H1 (cell line): Measurements from ENCODE around the gene PHC2. TPM values are rescaled to one million over a fixed set of nuclear protein-coding genes. Genes with fewer than 3 reads are reported as not detected.

Experiments used
- CTCF ChIA-PET: fragments of 300-600 bp; sonication (Branson Sonifier 250); formaldehyde crosslinking; loops from one replicate; lab custom pipeline; 2021; ENCODE audit not compliant: partially characterized antibody; lab: Charles Lee
- POLR2A ChIA-PET: fragments of 300-600 bp; sonication (Branson Sonifier 250); formaldehyde crosslinking; loops from one replicate; lab custom pipeline; 2021; ENCODE audit warnings: inconsistent platforms; ENCODE audit not compliant: partially characterized antibody; lab: Charles Lee
- DNase-seq, 2 experiments: peaks; one replicate each; pipeline versions ENCODE4 v3.0.0 to v3.0.0-alpha.2; 2010 to 2022; ENCODE audit warnings: low spot score in 2 of 2, low read depth in 1 of 2, mixed read lengths in 1 of 2
- FAIRE-seq: peaks from 2 replicates; lab custom pipeline; 2011; peaks lifted over from hg19 to GRCh38; lab: Jason Lieb, UNC
- H2AFZ ChIP-seq: 2 replicates; pipeline ENCODE4 v1.8.1; 2012; ENCODE audit warnings: low read length, inconsistent platforms
- H2AK5ac ChIP-seq: 2 replicates; pipeline ENCODE4 v1.6.1; 2013; ENCODE audit warnings: low read depth, low read length
- H2BK120ac ChIP-seq: replicated peaks from 2 replicates; pipeline ENCODE3; 2013; ENCODE audit warnings: low read depth, low read length, inconsistent platforms
- H2BK12ac ChIP-seq: 2 replicates; pipeline ENCODE4 v1.6.1; 2013; ENCODE audit warnings: low read depth, low read length
- H2BK15ac ChIP-seq: 2 replicates; pipeline ENCODE4 v1.6.1; 2013; ENCODE audit warnings: low read length
- H2BK20ac ChIP-seq: 2 replicates; pipeline ENCODE4 v1.6.1; 2013; ENCODE audit warnings: low read length
- H2BK5ac ChIP-seq: 2 replicates; pipeline ENCODE4 v1.6.1; 2013; ENCODE audit warnings: low read depth, low read length
- H3K14ac ChIP-seq: 2 replicates; pipeline ENCODE4 v1.6.1; 2013; ENCODE audit warnings: inconsistent platforms; ENCODE audit not compliant: insufficient read length
- H3K18ac ChIP-seq: 2 replicates; pipeline ENCODE4 v1.6.1; 2013; ENCODE audit warnings: low read length; ENCODE audit errors: extremely low read depth
- H3K23ac ChIP-seq: 2 replicates; pipeline ENCODE4 v1.6.1; 2013; ENCODE audit warnings: inconsistent platforms; ENCODE audit not compliant: insufficient read length
- H3K23me2 ChIP-seq: 2 replicates; pipeline ENCODE4 v1.6.1; 2013; ENCODE audit warnings: low read depth, low read length
- H3K27ac ChIP-seq: 2 replicates; pipeline ENCODE4 v1.6.1; 2011; ENCODE audit warnings: low read depth, low read length, inconsistent platforms
- H3K27me3 ChIP-seq, 4 experiments: replicated peaks in 1 of 4; 1 replicate in 1 of 4; 2 replicates in 3 of 4; pipeline versions ENCODE4 v1.6.1 to v1.8.1; 2011 to 2013; ENCODE audit warnings: low read length in 3 of 4, mild to moderate bottlenecking in 3 of 4, inconsistent platforms in 2 of 4, mixed read lengths in 2 of 4, moderate library complexity in 1 of 4; ENCODE audit not compliant: control insufficient read depth in 3 of 4, insufficient read depth in 3 of 4; ENCODE audit errors: extremely low read depth in 1 of 4
- H3K36me3 ChIP-seq, 4 experiments: 2 replicates each; pipeline versions ENCODE4 v1.6.1 to v1.8.1; 2011 to 2013; ENCODE audit warnings: mild to moderate bottlenecking in 4 of 4, low read length in 3 of 4, moderate library complexity in 2 of 4, control low read depth in 1 of 4, inconsistent platforms in 1 of 4; ENCODE audit not compliant: insufficient read depth in 4 of 4, control insufficient read depth in 2 of 4
- H3K4ac ChIP-seq: replicated peaks from 2 replicates; pipeline ENCODE3; 2013; ENCODE audit warnings: low read length, low read depth, mixed read lengths, inconsistent platforms; ENCODE audit not compliant: insufficient read length
- H3K4me1 ChIP-seq, 4 experiments: replicated peaks in 1 of 4; 1 replicate in 1 of 4; 2 replicates in 3 of 4; pipeline versions ENCODE4 v1.6.1 to v1.8.1; 2011 to 2013; ENCODE audit warnings: low read length in 3 of 4, inconsistent platforms in 2 of 4, mixed read lengths in 1 of 4; ENCODE audit not compliant: insufficient read depth in 4 of 4, control insufficient read depth in 3 of 4
- H3K4me2 ChIP-seq, 2 experiments: 2 replicates each; pipeline versions ENCODE4 v1.6.1 to v1.8.1; 2011 to 2013; ENCODE audit warnings: low read depth in 2 of 2, low read length in 2 of 2, control low read depth in 1 of 2, inconsistent platforms in 1 of 2, mild to moderate bottlenecking in 1 of 2; ENCODE audit not compliant: insufficient read depth in 1 of 2
- H3K4me3 ChIP-seq, 4 experiments: fragments of 200-600, 300-600 bp in 1 of 4; sonication (generic), shearing (Covaris generic), sonication (Bioruptor Twin) in 1 of 4; 2 replicates each; pipeline versions ENCODE4 v1.5.1 to v1.8.1; 2011 to 2016; ENCODE audit warnings: low read length in 4 of 4, low read depth in 3 of 4, control low read depth in 2 of 4, inconsistent platforms in 2 of 4, mild to moderate bottlenecking in 2 of 4, mixed read lengths in 1 of 4, moderate library complexity in 1 of 4; ENCODE audit not compliant: insufficient read depth in 2 of 4; ENCODE audit errors: extremely low read depth in 1 of 4
- H3K56ac ChIP-seq: replicated peaks from 2 replicates; pipeline ENCODE3; 2013; ENCODE audit warnings: low read depth, mild to moderate bottlenecking, mixed read lengths, low read length, inconsistent platforms; ENCODE audit not compliant: insufficient read length
- H3K79me1 ChIP-seq: 2 replicates; pipeline ENCODE4 v1.6.1; 2013; ENCODE audit warnings: low read depth, low read length, control low read depth
- H3K79me2 ChIP-seq, 2 experiments: 2 replicates each; pipeline versions ENCODE4 v1.6.1 to v1.8.1; 2012 to 2013; ENCODE audit warnings: low read length in 2 of 2, mild to moderate bottlenecking in 2 of 2, inconsistent platforms in 1 of 2; ENCODE audit not compliant: insufficient read depth in 2 of 2, control insufficient read depth in 1 of 2
- H3K9ac ChIP-seq, 4 experiments: replicated peaks in 1 of 4; 1 replicate in 1 of 4; 2 replicates in 3 of 4; pipeline versions ENCODE4 v1.6.1 to v1.8.1; 2011 to 2013; ENCODE audit warnings: low read depth in 3 of 4, low read length in 3 of 4, control low read depth in 2 of 4, mild to moderate bottlenecking in 2 of 4, moderate library complexity in 2 of 4, inconsistent platforms in 1 of 4; ENCODE audit errors: extremely low read depth in 1 of 4
- H3K9me3 ChIP-seq, 2 experiments: 2 replicates each; pipeline versions ENCODE4 v1.6.1 to v1.8.1; 2012 to 2013; ENCODE audit warnings: mild to moderate bottlenecking in 2 of 2, moderate library complexity in 2 of 2, control low read depth in 1 of 2, inconsistent platforms in 1 of 2, low read depth in 1 of 2, low read length in 1 of 2, mixed read lengths in 1 of 2; ENCODE audit not compliant: insufficient read depth in 2 of 2
- H4K20me1 ChIP-seq, 2 experiments: replicated peaks in 1 of 2; 2 replicates each; pipeline versions ENCODE3 to v1.8.1; 2011 to 2013; ENCODE audit warnings: inconsistent platforms in 2 of 2, low read length in 2 of 2, mild to moderate bottlenecking in 1 of 2; ENCODE audit not compliant: insufficient read depth in 2 of 2, control insufficient read depth in 1 of 2
- H4K5ac ChIP-seq: 2 replicates; pipeline ENCODE4 v1.6.1; 2013; ENCODE audit warnings: low read length, low read depth, mixed read lengths, inconsistent platforms; ENCODE audit not compliant: insufficient read length
- H4K8ac ChIP-seq: 2 replicates; pipeline ENCODE4 v1.8.0; 2013; ENCODE audit warnings: mild to moderate bottlenecking, moderate library complexity, low read length, inconsistent platforms; ENCODE audit not compliant: insufficient read depth; ENCODE audit errors: extremely low read depth
- H4K91ac ChIP-seq: replicated peaks from 2 replicates; pipeline ENCODE3; 2013; ENCODE audit warnings: low read length, mixed read lengths, inconsistent platforms; ENCODE audit not compliant: insufficient read length
- BACH1 ChIP-seq: IDR thresholded peaks from 2 replicates; pipeline ENCODE4 v1.6.1; 2012; ENCODE audit warnings: low read length, improper control_type of control experiment
- CBX5 ChIP-seq: fragments of 300-800, 300-1000 bp; sonication (generic); IDR thresholded peaks from 2 replicates; pipeline ENCODE4 v1.7.1; 2016; ENCODE audit warnings: antibody characterized with exemption, low read length, low read depth
- CEBPB ChIP-seq: IDR thresholded peaks from 2 replicates; pipeline ENCODE4 v1.6.1; 2012; ENCODE audit warnings: low read depth, low read length
- CREB1 ChIP-seq: IDR thresholded peaks from 2 replicates; pipeline ENCODE4 v1.6.1; 2012; ENCODE audit warnings: inconsistent platforms
- CTBP2 ChIP-seq: IDR thresholded peaks from 2 replicates; pipeline ENCODE4 v1.7.0; 2011; ENCODE audit warnings: borderline replicate concordance, mild to moderate bottlenecking, moderate library complexity, mixed read lengths, low read length; ENCODE audit not compliant: insufficient read depth, insufficient read length
- GABPA ChIP-seq: IDR thresholded peaks from 2 replicates; pipeline ENCODE4 v1.6.1; 2011; ENCODE audit warnings: mild to moderate bottlenecking, low read length, moderate library complexity, borderline replicate concordance; ENCODE audit not compliant: insufficient read depth
- HDAC2 ChIP-seq, 2 experiments: fragments of 300-600 bp in 1 of 2; sonication (generic) in 1 of 2; IDR thresholded peaks; 2 replicates each; pipeline ENCODE4 v1.6.1; 2011 to 2012; ENCODE audit warnings: low read depth in 2 of 2, low read length in 2 of 2, mild to moderate bottlenecking in 2 of 2, moderate library complexity in 2 of 2, borderline replicate concordance in 1 of 2, inconsistent platforms in 1 of 2
- JUND ChIP-seq: IDR thresholded peaks from 2 replicates; pipeline ENCODE4 v1.6.1; 2011; ENCODE audit warnings: mild to moderate bottlenecking, improper control_type of control experiment, low read length
- KDM5A ChIP-seq: fragments of 200-600 bp; IDR thresholded peaks from 2 replicates; pipeline ENCODE4 v1.7.1; 2012; ENCODE audit warnings: mild to moderate bottlenecking, low read length, inconsistent platforms, mixed read lengths
- POLR2A ChIP-seq, 2 experiments: IDR thresholded peaks; 1 replicate in 1 of 2; 2 replicates in 1 of 2; pipeline ENCODE4 v1.6.1; 2011; ENCODE audit warnings: low read depth in 2 of 2, low read length in 2 of 2, mild to moderate bottlenecking in 2 of 2; ENCODE audit errors: control extremely low read depth in 1 of 2
- RNF2 ChIP-seq: fragments of 200-900, 300-1000 bp; sonication (generic); IDR thresholded peaks from 2 replicates; pipeline ENCODE4 v1.7.1; 2016; ENCODE audit warnings: borderline replicate concordance, low read depth, mild to moderate bottlenecking, antibody characterized with exemption, low read length; ENCODE audit not compliant: poor library complexity, severe bottlenecking; ENCODE audit errors: missing control alignments
- SRF ChIP-seq: IDR thresholded peaks from 2 replicates; pipeline ENCODE4 v1.6.1; 2011; ENCODE audit warnings: mild to moderate bottlenecking, low read depth, low read length, moderate library complexity
- SUZ12 ChIP-seq: fragments of 200-600 bp; sonication (generic); IDR thresholded peaks from 2 replicates; pipeline ENCODE4 v1.6.1; 2012; ENCODE audit warnings: mild to moderate bottlenecking, inconsistent platforms, low read length, moderate library complexity, mixed read lengths
- TEAD4 ChIP-seq: IDR thresholded peaks from 2 replicates; pipeline ENCODE4 v1.6.1; 2012; ENCODE audit warnings: low read depth, low read length, inconsistent platforms, mixed read lengths
- YY1 ChIP-seq: IDR thresholded peaks from 2 replicates; pipeline ENCODE4 v1.6.1; 2011; ENCODE audit warnings: low read depth, mild to moderate bottlenecking, low read length
- WGBS, 2 experiments: shearing (Covaris generic) in 1 of 2; methylation state at CpG; one replicate each; pipeline versions ENCODE4 v1.1.6 to v1.1.7; 2013 to 2015; ENCODE audit warnings: low lambda C conversion rate in 2 of 2, mixed read lengths in 2 of 2, inconsistent platforms in 1 of 2, low coverage in 1 of 2, missing lambda C conversion rate in 1 of 2; ENCODE audit not compliant: insufficient replicate concordance in 2 of 2, insufficient coverage in 1 of 2, insufficient read length in 1 of 2; ENCODE audit errors: extremely low coverage in 1 of 2, missing lambda C conversion rate in 1 of 2; 5-methylcytosine and 5-hydroxymethylcytosine counted together
- polyA plus RNA-seq, 7 experiments: library from polyadenylated mRNA; depleted of rRNA in 3 of 7; stranded (reverse) in 5 of 7; unstranded in 2 of 7; fragments of >200 nt in 5 of 7; fragments of 200-250 nt in 2 of 7; gene quantifications; 1 replicate in 5 of 7; 2 replicates in 1 of 7; 4 replicates in 1 of 7; pipeline versions ENCODE4 v1.2.1 to v1.2.3, GENCODE V29; 2011 to 2013; ENCODE audit warnings: missing spikeins in 2 of 7, mixed read lengths in 2 of 7
- total RNA-seq: library from RNA; stranded (reverse); fragmentation: NEBNext Ultra II Directional; extraction: Animal tissue kit (Norgen Biotek cat#: 25700); gene quantifications from 2 replicates; pipeline ENCODE4 v1.2.1, GENCODE V29; 2021

PHC2 gene
- total and polyA plus RNA-seq, 2 of the 8 experiments (the other 6 are each of a cell fraction or from before 2014, with no cell fraction given), result 5.6 to 14.2 TPM

GRCh38 chr1:33289858-33290154 lies 141.1 kb downstream of the PHC2 start:
- no peak overlapping the region for H3K4ac ChIP-seq
- no peak for FAIRE-seq
- no peak overlapping the region for H4K8ac ChIP-seq
- H2BK5ac ChIP-seq, result no peak overlapping the region
- H3K9me3 ChIP-seq, result no peaks in the 10 kb centered on the region
- H3K4me3 ChIP-seq, result no peak overlapping the region
- no peak overlapping the region for H2BK20ac ChIP-seq
- no peak overlapping the region for H3K56ac ChIP-seq
- H3K4me1 ChIP-seq, result no peaks in the 10 kb centered on the region
- H3K23me2 ChIP-seq, result no peaks in the 10 kb centered on the region
- H2AFZ ChIP-seq, result no peak overlapping the region
- H3K18ac ChIP-seq, result no peak overlapping the region
- H2BK12ac ChIP-seq, result no peak overlapping the region
- no peak overlapping the region for H2AK5ac ChIP-seq
- H3K27ac ChIP-seq, result no peak overlapping the region
- no peak overlapping the region for H4K5ac ChIP-seq
- H3K14ac ChIP-seq, result no peak overlapping the region
- POLR2A ChIA-PET, result interaction anchor here (0.6 kb wide), 1 partner anchor 196 kb away, joined by 3 read pairs; no protein-coding TSS in a partner anchor
- DNase-seq, result no peak
- TF ChIP-seq CBX5, result no peak
- no peak for TF ChIP-seq TEAD4
- TF ChIP-seq JUND, result no peak
- no peak for TF ChIP-seq CTBP2
- TF ChIP-seq KDM5A, result no peak
- no peak for TF ChIP-seq CREB1
- no peak for TF ChIP-seq SRF
- TF ChIP-seq YY1, result no peak
- TF ChIP-seq POLR2A (IDR thresholded peaks at IDR 0.05; ENCODE audit: control extremely low read depth in 1 of 2, low read depth in 2 of 2, low read length in 2 of 2), result no peak
- TF ChIP-seq GABPA, result no peak
- no peak for TF ChIP-seq CEBPB
- no peak for TF ChIP-seq SUZ12
- no peak for TF ChIP-seq HDAC2 (IDR thresholded peaks at IDR 0.05; ENCODE audit: borderline replicate concordance in 1 of 2, low read depth in 2 of 2, low read length in 2 of 2)
- no peak for TF ChIP-seq RNF2
- TF ChIP-seq BACH1, result no peak
- H3K36me3 ChIP-seq, result peaks cover 0 to 5% (median 1%) of the 10 kb centered on the region in 4 experiments; a peak in 3 of 8 replicates
- no peak overlapping the region for H3K9ac ChIP-seq
- no peak overlapping the region for H4K91ac ChIP-seq
- no peak overlapping the region for H2BK120ac ChIP-seq
- H2BK15ac ChIP-seq, result no peak overlapping the region
- CTCF ChIA-PET, result interaction anchor here (2.1 kb wide), 1 partner anchor 9 kb away, joined by 7 read pairs; no protein-coding TSS in a partner anchor
- 0 out of 2 replicates have a peak, but pooled peaks cover 3% of the 10 kb centered on the region for H3K79me1 ChIP-seq
- no peaks in the 10 kb centered on the region for H3K27me3 ChIP-seq
- H4K20me1 ChIP-seq, result peaks cover 0 to 6% of the 10 kb centered on the region in 2 experiments
- no peaks in the 10 kb centered on the region for H3K79me2 ChIP-seq
- no peak overlapping the region for H3K23ac ChIP-seq
- no peak overlapping the region for H3K4me2 ChIP-seq
- 80% methylated on average over 3 of the region's 3 CpGs; no CpG with 5 or more reads in 1 of the 2 experiments for WGBS, 2 experiments
